Renal pelvis (tissue), 4 donors: ENCODE measurements around the gene MVB12B. TPM values are rescaled to one million over a fixed set of nuclear protein-coding genes. Genes with fewer than 3 reads are reported as not detected.

ENCODE experiments used
- DNase-seq: peaks from one replicate; pipeline ENCODE4 v3.0.0-alpha.2; 2013
- polyA plus RNA-seq, 3 donors: library from polyadenylated mRNA; unstranded; fragments of 120-200 nt; gene quantifications; one replicate each; pipeline ENCODE4 v1.2.1, GENCODE V29; 2013; ENCODE audit not compliant: insufficient read length in 3 of 3

Gene MVB12B
- polyA plus RNA-seq, 3 donors, result 15.7 to 18.9 (median 17.3) TPM

- no peak for DNase-seq
These were observed 26.8 kb upstream of the MVB12B start for GRCh38 chr9:126299706-126300276.

DNA sequence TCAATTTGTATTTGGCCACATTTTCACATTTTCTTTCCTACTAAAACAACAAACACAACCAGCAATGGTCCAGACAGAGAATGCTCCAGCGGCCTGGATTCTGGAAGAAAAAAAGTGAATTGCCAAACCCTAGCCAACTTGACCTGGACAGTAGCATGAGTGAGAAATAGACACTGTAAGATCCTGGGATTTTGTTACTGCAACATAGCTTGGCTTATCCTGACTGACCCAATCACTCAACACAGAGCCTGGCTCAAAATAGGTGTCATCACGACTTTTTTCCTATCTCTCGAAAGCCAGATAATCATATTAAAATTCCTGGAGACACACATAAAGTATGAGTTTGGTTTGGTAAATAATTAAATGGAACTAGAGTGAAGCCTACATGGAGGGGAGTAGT lies 25.4 kb upstream of the MVB12B start:
- no peak for DNase-seq

DNA sequence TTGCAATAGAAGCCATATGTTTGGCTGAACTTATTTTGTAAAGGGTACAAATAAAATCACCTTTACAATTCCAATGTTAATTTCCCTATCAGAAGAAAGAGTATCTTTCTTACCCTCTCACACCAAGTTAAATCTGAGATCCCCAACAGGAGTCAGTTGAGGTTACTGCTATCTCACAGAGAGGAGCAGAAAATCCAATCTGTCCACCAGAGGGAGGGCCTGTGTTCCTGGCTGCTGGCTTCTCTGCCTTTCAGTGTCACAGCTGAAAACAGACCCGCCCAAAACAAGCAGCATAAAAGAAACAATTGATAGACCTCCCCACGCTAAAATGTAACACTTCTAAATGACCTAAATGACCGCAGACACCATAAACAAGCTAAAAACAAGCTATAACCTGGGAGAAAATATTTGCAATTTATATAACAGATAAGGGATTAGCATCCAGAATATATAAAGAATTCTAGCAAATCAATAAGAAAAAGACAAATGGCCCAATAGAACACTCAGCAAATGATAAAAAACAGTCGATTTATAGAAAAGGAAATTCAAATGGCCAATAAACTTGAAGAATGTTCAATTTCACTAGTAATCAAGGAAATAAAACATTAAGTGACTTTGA lies 24.5 kb upstream of the MVB12B start:
- DNase-seq, result peak; percentile 47

GRCh38 chr9:126302730-126303129 lies 23.9 kb upstream of the MVB12B start:
- DNase-seq, result no peak

GRCh38 chr9:126303488-126303887 lies 23.1 kb upstream of the MVB12B start:
- DNase-seq, result no peak

- no peak for DNase-seq
These were observed 22.2 kb upstream of the MVB12B start for GRCh38 chr9:126304207-126304970.

DNA sequence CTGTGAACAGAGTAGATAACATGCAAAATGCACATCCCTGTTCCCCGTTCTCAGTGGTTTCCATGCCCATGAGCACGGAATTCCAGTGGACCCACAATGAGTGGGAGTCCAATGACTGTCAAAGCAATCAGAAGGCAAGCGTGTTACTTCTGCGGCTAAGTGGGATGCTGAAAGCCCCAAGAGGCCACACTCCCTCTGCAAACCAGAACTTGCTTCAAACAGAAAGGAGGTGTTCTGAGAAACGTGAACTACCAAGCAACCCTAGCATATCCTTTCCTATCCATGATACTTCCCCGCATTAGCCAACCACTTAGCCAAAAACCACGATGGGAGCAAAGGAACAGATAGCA lies 21.7 kb upstream of the MVB12B start:
- no peak for DNase-seq

GRCh38 chr9:126306071-126306647 lies 20.5 kb upstream of the MVB12B start:
- no peak for DNase-seq

GRCh38 chr9:126307322-126308061 lies 19.1 kb upstream of the MVB12B start:
- DNase-seq, result peak; percentile 48

DNA sequence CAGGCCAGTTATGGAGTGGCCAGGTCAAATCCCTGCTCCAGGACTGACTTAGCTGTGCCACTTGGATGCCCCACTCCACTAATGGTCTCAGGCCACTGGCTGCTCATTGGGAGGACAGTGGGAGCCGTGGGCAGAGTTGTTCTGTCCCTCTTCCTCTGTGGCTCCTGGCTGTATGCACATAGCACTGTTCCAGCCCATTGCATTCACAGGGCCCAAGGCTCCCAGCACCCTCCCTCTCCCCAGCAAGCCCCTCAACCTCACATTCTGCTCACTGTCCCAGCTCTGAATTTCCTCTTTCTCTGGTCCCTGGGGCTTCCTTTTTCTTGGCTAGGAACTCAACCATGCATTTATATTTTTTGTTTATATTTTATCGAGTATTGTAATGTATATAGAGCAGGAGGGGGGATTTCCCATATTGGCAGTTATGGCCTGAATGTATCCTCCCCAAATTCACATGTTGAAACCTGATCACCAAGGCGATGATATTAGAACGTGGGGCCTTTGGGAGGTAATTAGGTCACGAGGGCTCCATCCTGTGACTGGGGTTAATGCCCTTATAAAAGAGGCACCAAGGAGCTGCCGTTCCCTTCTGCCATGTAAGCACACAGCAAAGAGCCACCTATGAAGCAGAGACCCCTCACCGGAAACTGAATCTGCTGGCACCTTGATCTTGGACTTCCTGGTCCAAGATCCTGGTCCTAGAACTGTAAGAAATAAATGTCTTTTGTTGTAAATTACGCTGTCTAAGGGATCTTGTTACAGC lies 17.0 kb upstream of the MVB12B start:
- DNase-seq, result no peak

DNA sequence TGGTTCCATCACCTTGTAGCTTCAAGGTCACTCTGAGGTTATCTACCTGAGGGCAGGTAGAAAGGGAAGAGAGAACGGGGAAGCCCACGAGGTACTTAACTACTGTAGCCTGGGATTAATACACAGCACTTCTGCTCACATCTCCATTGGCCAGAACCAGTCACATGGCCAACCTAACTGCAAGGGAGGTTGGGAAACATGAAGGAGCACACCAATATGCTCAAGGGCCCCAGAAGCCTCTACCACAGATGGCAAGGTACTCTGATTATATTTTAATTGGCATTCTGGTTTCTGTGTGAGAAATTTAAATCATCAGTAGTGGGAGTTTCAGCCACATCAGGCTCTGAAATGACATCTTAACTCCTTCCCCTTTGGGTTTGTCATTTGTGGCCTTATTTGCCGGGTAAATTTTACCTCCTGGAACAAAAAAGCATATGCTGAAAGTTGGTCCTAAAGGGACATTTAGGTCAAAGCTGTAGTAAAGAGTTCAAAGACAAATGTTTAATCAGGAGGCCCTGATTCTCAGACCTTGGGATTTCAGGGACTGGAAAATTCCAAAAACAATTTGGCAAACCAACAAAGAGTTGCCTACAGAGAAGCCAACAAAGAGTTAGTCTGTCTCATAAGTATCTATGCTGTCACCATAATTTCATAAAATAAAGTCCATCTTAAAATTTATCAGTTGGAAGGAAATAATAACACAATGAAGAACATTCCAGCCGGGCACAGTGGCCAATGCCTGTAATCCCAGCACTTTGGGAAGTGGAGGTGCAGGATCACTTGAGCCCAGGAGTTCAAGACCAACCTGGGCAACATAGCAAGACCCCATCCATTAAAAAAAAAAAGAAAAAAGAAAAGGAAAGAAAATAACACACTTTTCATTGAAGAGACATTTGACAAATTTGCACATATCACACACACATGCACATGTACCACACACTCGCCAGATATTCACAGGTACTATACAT lies 13.8 kb upstream of the MVB12B start:
- DNase-seq, result no peak

GRCh38 chr9:126316085-126316655 lies 10.5 kb upstream of the MVB12B start:
- DNase-seq, result no peak

GRCh38 chr9:126317513-126317912 lies 9.1 kb upstream of the MVB12B start:
- DNase-seq, result no peak

DNA sequence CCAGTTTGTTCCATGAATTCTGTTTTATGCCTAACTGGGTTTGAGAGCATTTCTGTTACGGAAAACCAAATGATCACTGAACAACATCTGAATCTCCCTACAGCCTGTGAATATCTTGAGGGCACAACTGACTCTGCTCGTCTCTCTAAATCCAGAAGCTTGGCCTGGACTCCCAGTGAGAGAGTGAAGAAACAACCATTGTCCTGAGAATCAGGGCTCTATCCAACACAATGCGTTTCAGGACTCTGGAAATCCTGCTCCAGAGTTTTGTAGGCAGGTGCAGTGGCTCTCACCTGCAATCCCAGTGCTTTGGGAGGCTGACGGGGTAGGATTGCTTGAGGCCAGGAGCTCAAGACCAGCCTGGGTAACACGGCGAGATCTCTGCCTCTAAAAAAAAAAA lies 7.8 kb upstream of the MVB12B start:
- no peak for DNase-seq

GRCh38 chr9:126319671-126320070 lies 7.0 kb upstream of the MVB12B start:
- DNase-seq, result no peak

DNA sequence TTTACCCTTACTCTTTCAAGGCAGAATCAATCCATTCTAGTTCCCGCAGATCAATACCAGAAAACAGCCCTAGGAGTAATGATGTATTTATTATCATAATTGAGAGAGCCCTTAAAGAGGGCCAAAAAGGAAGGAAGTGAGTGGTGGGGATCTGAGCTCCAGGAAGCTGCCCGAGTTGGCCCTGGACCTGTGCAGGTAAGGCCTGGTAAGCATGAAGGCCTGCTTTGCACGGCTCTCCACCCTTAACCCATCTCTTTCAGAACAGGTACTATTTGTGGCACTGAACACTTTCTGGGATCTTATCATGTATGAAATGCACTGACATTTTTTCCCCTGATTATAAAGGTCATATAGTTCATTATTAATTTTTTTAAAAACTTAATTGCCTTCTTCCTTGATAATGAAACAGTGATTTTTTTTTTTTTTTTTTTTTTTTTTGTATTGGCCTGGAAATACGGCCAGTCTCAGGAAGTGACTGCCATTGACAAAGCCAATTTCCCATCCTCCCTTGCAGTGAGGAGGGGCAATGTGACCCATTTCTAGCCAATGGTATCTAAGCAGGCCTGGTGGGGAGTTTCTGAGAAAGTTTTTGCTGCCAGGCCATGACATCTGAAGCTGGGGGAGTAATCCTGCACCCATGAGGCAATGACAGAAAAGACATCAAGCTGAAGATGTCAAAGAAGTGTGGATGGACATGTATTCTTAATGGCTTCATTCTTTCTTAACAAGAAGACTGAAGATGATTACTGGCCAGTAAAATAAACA lies 6.3 kb upstream of the MVB12B start:
- no peak for DNase-seq

DNA sequence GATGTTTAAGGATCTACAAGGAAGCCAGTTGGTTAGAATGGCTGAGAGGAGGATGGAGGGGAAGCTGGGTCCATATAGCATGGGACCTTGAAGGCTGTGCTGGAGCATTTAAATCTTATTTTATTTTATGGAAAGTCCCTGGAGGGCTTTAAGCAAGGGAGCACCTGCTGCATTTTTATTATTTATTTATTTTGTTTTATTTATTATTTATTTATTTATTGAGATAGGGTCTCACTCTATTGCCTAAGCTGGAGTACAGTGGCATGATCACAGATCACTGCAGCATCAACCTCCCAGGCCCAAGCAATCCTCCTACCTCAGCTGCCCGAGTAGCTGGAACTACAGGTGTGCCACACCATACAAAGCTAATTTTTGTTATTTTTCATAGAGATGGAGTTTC lies 4.9 kb upstream of the MVB12B start:
- DNase-seq, result no peak

DNA sequence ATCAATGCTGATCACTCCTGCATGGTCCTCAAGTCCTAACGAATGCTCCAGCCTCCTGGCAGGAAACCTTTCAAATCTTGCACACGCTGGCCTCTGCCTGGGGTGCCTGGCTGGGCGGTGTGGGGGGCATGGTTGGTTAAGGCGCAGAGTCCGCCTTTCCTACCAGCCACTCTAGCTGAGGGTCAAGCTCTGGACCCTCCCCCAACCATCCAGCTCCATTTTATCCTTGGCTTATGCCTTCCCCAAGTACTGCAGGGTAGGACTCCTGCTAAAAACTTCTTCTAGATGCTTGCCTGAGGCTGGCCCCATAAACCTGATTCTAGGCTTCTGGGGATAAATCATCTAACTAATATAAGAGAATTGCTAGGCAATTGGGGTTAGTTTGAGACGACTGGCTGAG lies 808 bp upstream of the MVB12B start:
- no peak for DNase-seq

- DNase-seq, result no peak
These were observed 531 bp downstream of the MVB12B start for GRCh38 chr9:126327006-126327713.
